HEK293 (cell line): ENCODE measurements around the gene PNPLA3.

ENCODE experiments used
- CTCF ChIA-PET: fragments of 350-600 bp; formaldehyde crosslinking; extraction: SDS; loops from one replicate; lab custom pipeline; 2021; ENCODE audit warnings: antibody characterized with exemption; lab: Yijun Ruan, JAX
- POLR2A ChIA-PET: fragments of 300-600 bp; formaldehyde crosslinking; extraction: SDS; loops from one replicate; lab custom pipeline; 2020; ENCODE audit warnings: antibody characterized with exemption, inconsistent platforms; lab: Yijun Ruan, JAX
- H3K27ac ChIP-seq: fragments of 200-500 bp; sonication (Bioruptor generic); 2 replicates; pipeline ENCODE4 v1.5.1; 2014; ENCODE audit warnings: low read depth, low read length, control low read depth, inconsistent platforms; ENCODE audit errors: extremely low read depth
- H3K36me3 ChIP-seq, 2 experiments: fragments of 200-500 bp in 1 of 2; sonication (Bioruptor generic) in 1 of 2; 1 replicate in 1 of 2; 2 replicates in 1 of 2; pipeline ENCODE4 v1.5.1; 2014 to 2017; ENCODE audit warnings: inconsistent platforms in 2 of 2, low read length in 2 of 2; ENCODE audit not compliant: control insufficient read depth in 2 of 2, insufficient read depth in 1 of 2
- H3K4me1 ChIP-seq: fragments of 200-500 bp; sonication (Bioruptor generic); 2 replicates; pipeline ENCODE4 v1.5.1; 2014; ENCODE audit warnings: mild to moderate bottlenecking, low read length, inconsistent platforms; ENCODE audit not compliant: control insufficient read depth, insufficient read depth
- H3K4me3 ChIP-seq: 2 replicates; pipeline ENCODE4 v1.5.1; 2011; ENCODE audit warnings: low read depth, mild to moderate bottlenecking, control low read depth, low read length, moderate library complexity
- H3K9me3 ChIP-seq: fragments of 200-500 bp; sonication (Bioruptor generic); 2 replicates; pipeline ENCODE4 v1.5.1; 2014; ENCODE audit warnings: low read depth, low read length, inconsistent platforms; ENCODE audit not compliant: control insufficient read depth, insufficient read depth
- BCL11A ChIP-seq: fragments of 450-650 bp; formaldehyde crosslinking; IDR thresholded peaks from 2 replicates; pipeline ENCODE4 v1.5.1; 2016; ENCODE audit warnings: low read depth, missing biosample characterization, missing genetic modification characterization
- BCL6B ChIP-seq: fragments of 450-650 bp; formaldehyde crosslinking; IDR thresholded peaks from 2 replicates; pipeline ENCODE4 v1.5.1; 2017; ENCODE audit warnings: missing biosample characterization, missing genetic modification characterization
- SETDB1 ChIP-seq: IDR thresholded peaks from one replicate; pipeline ENCODE4 v1.6.1; 2017; ENCODE audit warnings: mild to moderate bottlenecking, low read length, moderate library complexity, mixed read lengths; ENCODE audit not compliant: insufficient read length
- WT1 ChIP-seq: fragments of 450-650 bp; formaldehyde crosslinking; IDR thresholded peaks from 2 replicates; pipeline ENCODE4 v1.5.1; 2016; ENCODE audit warnings: missing biosample characterization, missing genetic modification characterization
- ZBTB10 ChIP-seq: fragments of 450-650 bp; formaldehyde crosslinking; IDR thresholded peaks from 2 replicates; pipeline ENCODE4 v1.5.1; 2016; ENCODE audit warnings: missing biosample characterization, missing genetic modification characterization
- ZBTB7A ChIP-seq: fragments of 450-650 bp; formaldehyde crosslinking; IDR thresholded peaks from 2 replicates; pipeline ENCODE4 v1.5.1; 2016; ENCODE audit warnings: low read depth, missing biosample characterization, missing genetic modification characterization
- ZFHX2 ChIP-seq: fragments of 450-650 bp; formaldehyde crosslinking; conservative IDR thresholded peaks from 2 replicates; pipeline ENCODE4 v1.5.1; 2016; ENCODE audit warnings: missing biosample characterization, missing genetic modification characterization
- ZNF121 ChIP-seq: fragments of 450-650 bp; formaldehyde crosslinking; IDR thresholded peaks from 2 replicates; pipeline ENCODE4 v1.5.1; 2016; ENCODE audit warnings: missing biosample characterization, missing genetic modification characterization
- ZNF132 ChIP-seq: fragments of 450-650 bp; formaldehyde crosslinking; IDR thresholded peaks from 2 replicates; pipeline ENCODE4 v1.5.1; 2017; ENCODE audit warnings: missing biosample characterization, missing genetic modification characterization, borderline replicate concordance
- ZNF24 ChIP-seq: fragments of 450-650 bp; formaldehyde crosslinking; IDR thresholded peaks from 2 replicates; pipeline ENCODE4 v1.5.1; 2016; ENCODE audit warnings: missing biosample characterization, missing genetic modification characterization
- ZNF514 ChIP-seq: fragments of 450-650 bp; formaldehyde crosslinking; IDR thresholded peaks from 2 replicates; pipeline ENCODE4 v1.5.1; 2016; ENCODE audit warnings: missing biosample characterization, missing genetic modification characterization
- ZNF560 ChIP-seq: fragments of 450-650 bp; formaldehyde crosslinking; IDR thresholded peaks from 2 replicates; pipeline ENCODE4 v1.5.1; 2017; ENCODE audit warnings: missing biosample characterization, missing genetic modification characterization, borderline replicate concordance
- ZNF768 ChIP-seq: fragments of 450-650 bp; formaldehyde crosslinking; IDR thresholded peaks from 2 replicates; pipeline ENCODE4 v1.5.1; 2018; ENCODE audit warnings: missing biosample characterization, mild to moderate bottlenecking, missing genetic modification characterization
- ZNF830 ChIP-seq: fragments of 450-650 bp; IDR thresholded peaks from 2 replicates; pipeline ENCODE4 v1.5.0; 2018; ENCODE audit warnings: missing biosample characterization, missing genetic modification characterization, low read depth, mild to moderate bottlenecking, moderate library complexity
- TF ChIP-seq, protein P1 (sequence below): fragments of 450-650 bp; formaldehyde crosslinking; IDR thresholded peaks from 2 replicates; pipeline ENCODE4 v1.5.1; 2016; ENCODE audit warnings: missing biosample characterization, missing genetic modification characterization
- TF ChIP-seq, protein P2 (sequence below): fragments of 450-650 bp; formaldehyde crosslinking; IDR thresholded peaks from 2 replicates; pipeline ENCODE4 v1.5.1; 2016; ENCODE audit warnings: missing biosample characterization, missing genetic modification characterization
- TF ChIP-seq, protein P3 (sequence below): fragments of 450-650 bp; formaldehyde crosslinking; IDR thresholded peaks from 2 replicates; pipeline ENCODE4 v1.5.1; 2016; ENCODE audit warnings: missing biosample characterization, missing genetic modification characterization

The PNPLA3 gene

DNA sequence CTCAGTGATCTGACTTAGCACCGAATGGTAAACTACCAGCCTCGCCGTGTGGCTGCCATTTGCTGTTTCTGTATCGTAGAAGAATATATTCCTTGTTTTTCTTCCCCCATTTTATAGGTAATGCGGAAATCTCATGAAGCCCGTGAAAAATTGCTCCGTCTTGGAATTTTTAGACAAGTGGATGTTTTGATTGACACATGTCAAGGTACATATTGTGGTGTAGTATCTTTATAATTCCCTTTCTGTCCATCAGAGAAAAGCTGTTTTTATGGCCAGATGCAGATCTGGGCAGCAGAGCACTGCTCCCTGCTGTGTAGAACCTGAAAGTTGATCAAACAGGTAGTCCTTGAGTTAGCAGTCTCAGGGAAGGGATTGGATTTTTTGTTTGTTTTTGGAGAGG, 45.0 kb downstream of the PNPLA3 start:
- POLR2A ChIA-PET: no interaction called here
- Histone ChIP-seq H3K4me3 (no peak overlapping the region), H3K4me1 (no peaks in the 10 kb centered on the region), H3K36me3 (peaks cover 53 to 94% of the 10 kb centered on the region in 2 experiments)
- no peak for TF ChIP-seq ZNF24 (tag by site-specific recombination)
- TF ChIP-seq, protein P1, sequence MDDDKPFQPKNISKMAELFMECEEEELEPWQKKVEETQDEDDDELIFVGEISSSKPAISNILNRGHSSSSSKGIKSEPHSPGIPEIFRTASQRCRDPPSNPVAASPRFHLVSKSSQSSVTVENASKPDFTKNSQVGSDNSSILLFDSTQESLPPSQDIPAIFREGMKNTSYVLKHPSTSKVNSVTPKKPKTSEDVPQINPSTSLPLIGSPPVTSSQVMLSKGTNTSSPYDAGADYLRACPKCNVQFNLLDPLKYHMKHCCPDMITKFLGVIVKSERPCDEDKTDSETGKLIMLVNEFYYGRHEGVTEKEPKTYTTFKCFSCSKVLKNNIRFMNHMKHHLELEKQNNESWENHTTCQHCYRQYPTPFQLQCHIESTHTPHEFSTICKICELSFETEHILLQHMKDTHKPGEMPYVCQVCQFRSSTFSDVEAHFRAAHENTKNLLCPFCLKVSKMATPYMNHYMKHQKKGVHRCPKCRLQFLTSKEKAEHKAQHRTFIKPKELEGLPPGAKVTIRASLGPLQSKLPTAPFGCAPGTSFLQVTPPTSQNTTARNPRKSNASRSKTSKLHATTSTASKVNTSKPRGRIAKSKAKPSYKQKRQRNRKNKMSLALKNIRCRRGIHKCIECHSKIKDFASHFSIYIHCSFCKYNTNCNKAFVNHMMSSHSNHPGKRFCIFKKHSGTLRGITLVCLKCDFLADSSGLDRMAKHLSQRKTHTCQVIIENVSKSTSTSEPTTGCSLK (tag by site-specific recombination): no peak
- TF ChIP-seq ZNF132: no peak
- TF ChIP-seq, protein P2, sequence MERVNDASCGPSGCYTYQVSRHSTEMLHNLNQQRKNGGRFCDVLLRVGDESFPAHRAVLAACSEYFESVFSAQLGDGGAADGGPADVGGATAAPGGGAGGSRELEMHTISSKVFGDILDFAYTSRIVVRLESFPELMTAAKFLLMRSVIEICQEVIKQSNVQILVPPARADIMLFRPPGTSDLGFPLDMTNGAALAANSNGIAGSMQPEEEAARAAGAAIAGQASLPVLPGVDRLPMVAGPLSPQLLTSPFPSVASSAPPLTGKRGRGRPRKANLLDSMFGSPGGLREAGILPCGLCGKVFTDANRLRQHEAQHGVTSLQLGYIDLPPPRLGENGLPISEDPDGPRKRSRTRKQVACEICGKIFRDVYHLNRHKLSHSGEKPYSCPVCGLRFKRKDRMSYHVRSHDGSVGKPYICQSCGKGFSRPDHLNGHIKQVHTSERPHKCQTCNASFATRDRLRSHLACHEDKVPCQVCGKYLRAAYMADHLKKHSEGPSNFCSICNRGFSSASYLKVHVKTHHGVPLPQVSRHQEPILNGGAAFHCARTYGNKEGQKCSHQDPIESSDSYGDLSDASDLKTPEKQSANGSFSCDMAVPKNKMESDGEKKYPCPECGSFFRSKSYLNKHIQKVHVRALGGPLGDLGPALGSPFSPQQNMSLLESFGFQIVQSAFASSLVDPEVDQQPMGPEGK (tag by site-specific recombination): no peak
- TF ChIP-seq, all 188 proteins: peak for 0
- Histone ChIP-seq H3K27ac (no peak overlapping the region), H3K9me3 (no peaks in the 10 kb centered on the region)
- CTCF ChIA-PET: no interaction called here

DNA sequence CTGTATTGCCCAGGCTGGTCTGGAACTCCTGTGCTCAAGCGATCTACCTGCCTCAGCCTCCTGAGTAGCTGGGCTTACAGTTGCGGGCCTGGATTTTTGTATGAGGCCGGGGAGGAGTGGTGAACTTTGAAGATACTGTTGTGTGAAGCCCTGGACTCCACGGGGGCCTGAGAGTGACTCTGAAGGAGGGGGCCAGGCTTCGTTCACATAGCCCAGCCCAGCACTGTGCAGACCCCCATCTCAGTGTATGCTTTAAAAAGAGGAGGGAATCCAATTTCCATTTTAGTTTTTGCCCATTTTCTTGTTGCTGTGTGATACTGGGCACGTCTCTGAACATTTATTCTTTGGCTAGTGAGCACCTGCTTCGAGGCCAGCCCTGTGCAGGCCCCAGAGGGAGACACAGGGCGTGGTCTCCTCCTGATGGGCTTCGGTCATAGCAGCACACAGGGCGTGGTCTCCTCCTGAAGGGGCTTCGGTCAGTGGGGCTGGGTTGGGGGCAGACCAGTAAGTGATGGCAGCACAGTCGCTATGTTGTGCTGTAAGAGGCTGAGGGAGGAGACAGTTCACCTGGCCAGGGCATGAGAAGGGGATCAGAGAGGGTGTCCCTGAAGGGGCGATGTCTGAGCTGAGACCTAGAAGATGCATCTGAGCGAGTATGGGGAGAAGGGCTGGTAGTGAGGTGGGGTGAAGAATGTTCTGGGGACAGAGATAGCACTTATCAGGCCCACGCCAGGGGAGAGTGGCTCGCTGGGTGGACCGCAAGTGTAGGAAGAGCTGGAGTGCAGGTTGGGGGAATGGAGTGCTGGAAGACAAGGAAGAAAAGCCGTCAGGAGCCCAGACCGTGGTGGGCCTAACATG, 45.6 kb downstream of the PNPLA3 start:
- ChIA-PET CTCF (no interaction called here), POLR2A (no interaction called here)
- peaks cover 49 to 95% of the 10 kb centered on the region in 2 experiments for H3K36me3 ChIP-seq
- no peak overlapping the region for H3K4me3 ChIP-seq
- H3K4me1 ChIP-seq: no peaks in the 10 kb centered on the region
- no peaks in the 10 kb centered on the region for H3K9me3 ChIP-seq
- no peak overlapping the region for H3K27ac ChIP-seq
- TF ChIP-seq ZNF830 (tag by site-specific recombination) (no peak), ZNF121 (tag by site-specific recombination) (0 out of 2 replicates have a peak, but pooled peaks have one; percentile 30)

DNA sequence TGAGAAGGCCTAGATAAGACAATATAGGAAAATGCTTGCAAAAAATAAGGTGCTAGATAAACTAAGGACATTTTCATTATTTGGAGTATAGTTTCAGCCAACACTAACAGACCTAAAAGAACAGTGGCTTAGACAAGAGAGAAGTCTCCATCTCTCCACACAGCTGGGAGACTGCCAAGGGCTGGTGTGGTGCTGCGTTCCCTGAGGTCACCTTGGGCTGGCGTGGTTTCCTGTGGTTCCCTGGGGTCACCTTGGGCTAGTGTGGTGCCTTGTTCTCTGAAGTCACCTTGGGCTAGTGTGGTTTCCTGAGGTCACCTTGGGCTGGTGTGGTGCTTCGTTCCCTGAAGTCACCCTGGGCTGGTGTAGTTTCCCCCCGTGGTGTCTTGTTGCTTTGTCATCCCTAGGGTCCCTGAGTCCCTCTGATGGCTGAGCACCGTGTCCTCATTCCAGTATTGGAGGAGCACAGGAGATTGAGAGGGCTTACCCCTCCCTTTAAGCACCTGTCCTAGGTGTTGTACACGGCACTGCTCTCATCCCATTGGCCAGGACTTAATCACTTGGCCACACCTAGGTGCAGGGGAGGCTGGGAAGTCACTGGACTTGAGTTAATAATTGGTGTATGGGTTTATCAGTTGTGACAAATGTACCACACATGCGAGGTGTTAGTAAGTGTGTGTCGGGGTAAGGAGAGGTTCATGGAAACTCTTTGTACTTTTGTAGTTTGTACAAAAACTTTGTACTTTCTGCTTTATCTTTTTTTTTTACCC, 46.6 kb downstream of the PNPLA3 start:
- Histone ChIP-seq H3K36me3 (peaks cover 40 to 95% of the 10 kb centered on the region in 2 experiments), H3K4me1 (no peaks in the 10 kb centered on the region), H3K27ac (no peak overlapping the region), H3K4me3 (no peak overlapping the region), H3K9me3 (no peaks in the 10 kb centered on the region)
- ChIA-PET POLR2A (no interaction called here), CTCF (no interaction called here)
- TF ChIP-seq, protein P3, sequence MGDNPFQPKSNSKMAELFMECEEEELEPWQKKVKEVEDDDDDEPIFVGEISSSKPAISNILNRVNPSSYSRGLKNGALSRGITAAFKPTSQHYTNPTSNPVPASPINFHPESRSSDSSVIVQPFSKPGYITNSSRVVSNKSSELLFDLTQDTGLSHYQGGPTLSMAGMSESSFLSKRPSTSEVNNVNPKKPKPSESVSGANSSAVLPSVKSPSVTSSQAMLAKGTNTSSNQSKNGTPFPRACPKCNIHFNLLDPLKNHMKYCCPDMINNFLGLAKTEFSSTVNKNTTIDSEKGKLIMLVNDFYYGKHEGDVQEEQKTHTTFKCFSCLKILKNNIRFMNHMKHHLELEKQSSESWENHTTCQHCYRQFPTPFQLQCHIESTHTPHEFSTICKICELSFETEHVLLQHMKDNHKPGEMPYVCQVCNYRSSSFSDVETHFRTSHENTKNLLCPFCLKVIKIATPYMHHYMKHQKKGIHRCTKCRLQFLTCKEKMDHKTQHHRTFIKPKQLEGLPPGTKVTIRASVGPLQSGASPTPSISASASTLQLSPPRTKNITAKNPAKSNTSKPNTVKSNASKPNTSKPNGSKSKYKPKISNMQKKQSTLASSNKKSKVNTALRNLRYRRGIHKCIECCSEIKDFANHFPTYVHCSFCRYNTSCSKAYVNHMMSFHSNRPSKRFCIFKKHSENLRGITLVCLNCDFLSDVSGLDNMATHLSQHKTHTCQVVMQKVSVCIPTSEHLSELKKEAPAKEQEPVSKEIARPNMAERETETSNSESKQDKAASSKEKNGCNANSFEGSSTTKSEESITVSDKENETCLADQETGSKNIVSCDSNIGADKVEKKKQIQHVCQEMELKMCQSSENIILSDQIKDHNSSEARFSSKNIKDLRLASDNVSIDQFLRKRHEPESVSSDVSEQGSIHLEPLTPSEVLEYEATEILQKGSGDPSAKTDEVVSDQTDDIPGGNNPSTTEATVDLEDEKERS: no peak
- TF ChIP-seq ZBTB7A (tag by site-specific recombination) (no peak), WT1 (no peak), ZBTB10 (tag by site-specific recombination) (no peak), ZNF768 (tag by site-specific recombination) (no peak), ZNF514 (tag by site-specific recombination) (no peak), ZNF560 (tag by site-specific recombination) (no peak), BCL11A (tag by site-specific recombination) (no peak), BCL6B (tag by site-specific recombination) (no peak), SETDB1 (no peak), ZFHX2 (tag by site-specific recombination) (no peak)
